ENCODE measurements around the gene IL13RA1. TPM values are rescaled to one million over a fixed set of nuclear protein-coding genes. Genes with fewer than 3 reads are reported as not detected.

The IL13RA1 gene
- total RNA-seq, 1 experiment from 2014 or later, result 28.2 TPM

GRCh38 chrX:118693843-118694242 lies 33.6 kb upstream of the IL13RA1 start:
- H3K27ac ChIP-seq (ENCODE audit: low read depth, low read length), result no peak overlapping the region
- no peaks in the 10 kb centered on the region for H3K9me2 ChIP-seq (ENCODE audit: insufficient read depth)
- no peaks in the 10 kb centered on the region for H4K20me1 ChIP-seq (ENCODE audit: insufficient read depth)
- H2AFZ ChIP-seq (ENCODE audit: low read depth, low read length, poor library complexity, severe bottlenecking), result no peak overlapping the region
- POLR2A ChIA-PET, result no interaction called here
- RAD21 ChIA-PET (ENCODE audit: low non-redundant PET in 1 of 2, low total read pairs in 2 of 2, uncharacterized antibody in 2 of 2, unreplicated experiment in 2 of 2), result no interaction called here
- no TSS peak for BruUV-seq (replicated peaks)
- no peaks in the 10 kb centered on the region for H3K36me3 ChIP-seq (ENCODE audit: control insufficient read depth in 1 of 2, insufficient read depth in 2 of 2, low read length in 2 of 2)
- TF ChIP-seq YY1 (IDR thresholded peaks at IDR 0.05; ENCODE audit: extremely low read depth, insufficient replicate concordance, low read depth, low read length) (no peak), TCF7L2 (IDR thresholded peaks at IDR 0.05; ENCODE audit: borderline replicate concordance, extremely low read depth, insufficient read depth, insufficient read length) (no peak), SP1 (IDR thresholded peaks at IDR 0.05; ENCODE audit: low read depth) (no peak), MAX (IDR thresholded peaks at IDR 0.05) (no peak)
- H3K9ac ChIP-seq (ENCODE audit: low read length), result no peak overlapping the region
- ATAC-seq, result no peak
- H3K79me2 ChIP-seq (ENCODE audit: insufficient read depth, low read length), result no peaks in the 10 kb centered on the region
- DNase-seq (ENCODE audit: low read depth, low spot score), result no peak
- H3K4me2 ChIP-seq (ENCODE audit: low read length), result no peak overlapping the region
- CTCF ChIA-PET, result no interaction called here
- H3K4me3 ChIP-seq (replicated peaks in 1 of 2; ENCODE audit: low read depth in 1 of 2, low read length in 2 of 2), result no peak overlapping the region
- intact Hi-C loops (cut with micrococcal nuclease), result no loop called here
- H3K27me3 ChIP-seq (ENCODE audit: insufficient read depth, low read length), result no peaks in the 10 kb centered on the region
- H3K9me3 ChIP-seq (ENCODE audit: control insufficient read depth in 1 of 2, insufficient read depth in 1 of 2, low read depth in 1 of 2, low read length in 2 of 2), result no peaks in the 10 kb centered on the region
- no peaks in the 10 kb centered on the region for H3K4me1 ChIP-seq (ENCODE audit: control insufficient read depth in 1 of 2, insufficient read depth in 2 of 2, low read length in 2 of 2)

GRCh38 chrX:118694638-118695037 lies 32.8 kb upstream of the IL13RA1 start:
- no peaks in the 10 kb centered on the region for H3K36me3 ChIP-seq (ENCODE audit: control insufficient read depth in 1 of 2, insufficient read depth in 2 of 2, low read length in 2 of 2)
- H2AFZ ChIP-seq (ENCODE audit: low read depth, low read length, poor library complexity, severe bottlenecking), result no peak overlapping the region
- no peaks in the 10 kb centered on the region for H3K9me2 ChIP-seq (ENCODE audit: insufficient read depth)
- DNase-seq (ENCODE audit: low read depth, low spot score) (no peak), ATAC-seq (no peak)
- TF ChIP-seq CTCF (IDR thresholded peaks at IDR 0.05 in 2 of 3, conservative IDR thresholded peaks at IDR 0.05 in 1 of 3; ENCODE audit: borderline replicate concordance in 1 of 3, insufficient read depth in 1 of 3, low read depth in 2 of 3, low read length in 2 of 3) (no peak), POLR2AphosphoS5 (IDR thresholded peaks at IDR 0.05; ENCODE audit: low read depth, low read length) (no peak)
- TF ChIP-seq, protein P1, sequence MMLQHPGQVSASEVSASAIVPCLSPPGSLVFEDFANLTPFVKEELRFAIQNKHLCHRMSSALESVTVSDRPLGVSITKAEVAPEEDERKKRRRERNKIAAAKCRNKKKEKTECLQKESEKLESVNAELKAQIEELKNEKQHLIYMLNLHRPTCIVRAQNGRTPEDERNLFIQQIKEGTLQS (IDR thresholded peaks at IDR 0.05), result no peak
- H3K79me2 ChIP-seq (ENCODE audit: insufficient read depth, low read length), result no peaks in the 10 kb centered on the region
- no peaks in the 10 kb centered on the region for H4K20me1 ChIP-seq (ENCODE audit: insufficient read depth)
- no peaks in the 10 kb centered on the region for H3K4me1 ChIP-seq (ENCODE audit: control insufficient read depth in 1 of 2, insufficient read depth in 2 of 2, low read length in 2 of 2)
- RAD21 ChIA-PET (ENCODE audit: low non-redundant PET in 1 of 2, low total read pairs in 2 of 2, uncharacterized antibody in 2 of 2, unreplicated experiment in 2 of 2), result no interaction called here
- no peak overlapping the region for H3K9ac ChIP-seq (ENCODE audit: low read length)
- no peak overlapping the region for H3K4me2 ChIP-seq (ENCODE audit: low read length)
- POLR2A ChIA-PET, result no interaction called here
- H3K27ac ChIP-seq (ENCODE audit: low read depth, low read length), result no peak overlapping the region
- no peaks in the 10 kb centered on the region for H3K9me3 ChIP-seq (ENCODE audit: control insufficient read depth in 1 of 2, insufficient read depth in 1 of 2, low read depth in 1 of 2, low read length in 2 of 2)
- intact Hi-C loops (cut with micrococcal nuclease), result no loop called here
- H3K27me3 ChIP-seq (ENCODE audit: insufficient read depth, low read length), result no peaks in the 10 kb centered on the region; the same call in 1 of the 2 replicates
- no peak overlapping the region for H3K4me3 ChIP-seq (replicated peaks in 1 of 2; ENCODE audit: low read depth in 1 of 2, low read length in 2 of 2)
- CTCF ChIA-PET, result no interaction called here
- BruUV-seq (replicated peaks), result no TSS peak
